Neural cell (in vitro differentiated cells): Measurements from ENCODE around the gene FOXC2.

Source experiments
- EP300 ChIP-seq: fragments of 450-650 bp; conservative IDR thresholded peaks from 2 replicates; pipeline ENCODE4 v1.6.1; 2014; ENCODE audit warnings: antibody characterized with exemption, mild to moderate bottlenecking, moderate library complexity; ENCODE audit not compliant: poor library complexity, severe bottlenecking
- EZH2 ChIP-seq: fragments of 200-600, 300-800 bp; shearing (Covaris generic), sonication (generic); IDR thresholded peaks from 2 replicates; pipeline ENCODE4 v1.6.1; 2014; ENCODE audit warnings: antibody characterized with exemption, low read length, borderline replicate concordance, mild to moderate bottlenecking; ENCODE audit not compliant: insufficient read depth, poor library complexity, severe bottlenecking
- MXI1 ChIP-seq: fragments of 450-650 bp; conservative IDR thresholded peaks from 2 replicates; pipeline ENCODE4 v1.6.1; 2014; ENCODE audit warnings: antibody characterized with exemption, mild to moderate bottlenecking; ENCODE audit not compliant: poor library complexity, severe bottlenecking
- POLR2AphosphoS5 ChIP-seq: IDR thresholded peaks from 2 replicates; pipeline ENCODE4 v1.6.1; 2012
- SMC3 ChIP-seq: fragments of 450-650 bp; conservative IDR thresholded peaks from 2 replicates; pipeline ENCODE4 v1.6.1; 2014; ENCODE audit warnings: antibody characterized with exemption, mild to moderate bottlenecking, moderate library complexity; ENCODE audit not compliant: poor library complexity
- TF ChIP-seq, protein P1 (sequence below): fragments of 450-650 bp; IDR thresholded peaks from 2 replicates; pipeline ENCODE4 v1.5.1; 2014; ENCODE audit warnings: antibody characterized with exemption, mild to moderate bottlenecking, moderate library complexity; ENCODE audit not compliant: poor library complexity, severe bottlenecking

DNA sequence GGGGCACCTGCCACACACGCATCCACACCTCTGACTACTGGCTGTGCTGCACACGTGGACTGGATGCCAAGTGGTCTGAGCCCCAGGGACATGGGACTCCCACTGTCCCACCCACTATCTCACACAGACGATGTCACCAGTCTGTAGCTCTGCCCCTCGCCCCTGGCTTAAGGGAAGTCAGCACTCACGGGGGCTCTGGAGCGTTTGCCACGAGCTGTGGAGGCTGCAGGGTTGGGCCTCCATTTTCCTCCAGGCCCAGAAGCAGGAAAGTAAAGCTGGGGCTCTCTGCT, 34.2 kb upstream of the FOXC2 start:
- TF ChIP-seq SMC3 (no peak), EZH2 (no peak), POLR2AphosphoS5 (no peak), EP300 (no peak), MXI1 (no peak)
- TF ChIP-seq, protein P1, sequence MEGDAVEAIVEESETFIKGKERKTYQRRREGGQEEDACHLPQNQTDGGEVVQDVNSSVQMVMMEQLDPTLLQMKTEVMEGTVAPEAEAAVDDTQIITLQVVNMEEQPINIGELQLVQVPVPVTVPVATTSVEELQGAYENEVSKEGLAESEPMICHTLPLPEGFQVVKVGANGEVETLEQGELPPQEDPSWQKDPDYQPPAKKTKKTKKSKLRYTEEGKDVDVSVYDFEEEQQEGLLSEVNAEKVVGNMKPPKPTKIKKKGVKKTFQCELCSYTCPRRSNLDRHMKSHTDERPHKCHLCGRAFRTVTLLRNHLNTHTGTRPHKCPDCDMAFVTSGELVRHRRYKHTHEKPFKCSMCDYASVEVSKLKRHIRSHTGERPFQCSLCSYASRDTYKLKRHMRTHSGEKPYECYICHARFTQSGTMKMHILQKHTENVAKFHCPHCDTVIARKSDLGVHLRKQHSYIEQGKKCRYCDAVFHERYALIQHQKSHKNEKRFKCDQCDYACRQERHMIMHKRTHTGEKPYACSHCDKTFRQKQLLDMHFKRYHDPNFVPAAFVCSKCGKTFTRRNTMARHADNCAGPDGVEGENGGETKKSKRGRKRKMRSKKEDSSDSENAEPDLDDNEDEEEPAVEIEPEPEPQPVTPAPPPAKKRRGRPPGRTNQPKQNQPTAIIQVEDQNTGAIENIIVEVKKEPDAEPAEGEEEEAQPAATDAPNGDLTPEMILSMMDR, result no peak
